ENCODE results near the gene FAM229A.
A peak's percentile ranks its signal among the peaks of the same experiment; 100 is the strongest.
"Not testable (repeated sequence)": the region's sequence is repeated elsewhere in the genome, so short reads cannot be mapped to it uniquely, and the experiment has no call there.

FAM229A gene

GRCh38 chr1:32404946-32405345 lies 42.7 kb upstream of the FAM229A start:
- DNase-seq (ENCODE audit: low spot score) = no peak
- Histone ChIP-seq H3K9me3 (ENCODE audit: severe bottlenecking) (no peaks in the 10 kb centered on the region), H3K36me3 (ENCODE audit: low read depth) (no peaks in the 10 kb centered on the region), H3K4me3 (ENCODE audit: severe bottlenecking) (no peak overlapping the region), H3K27me3 (ENCODE audit: insufficient read depth, poor library complexity, severe bottlenecking) (no peaks in the 10 kb centered on the region), H3K4me1 (ENCODE audit: insufficient read depth, poor library complexity, severe bottlenecking) (no peaks in the 10 kb centered on the region), H3K27ac (ENCODE audit: poor library complexity, severe bottlenecking) (no peak overlapping the region)
- TF ChIP-seq CTCF (IDR thresholded peaks at IDR 0.05; ENCODE audit: poor library complexity, severe bottlenecking) = no peak
- ATAC-seq (ENCODE audit: low read depth) = no peak

GRCh38 chr1:32400876-32401631 lies 38.8 kb upstream of the FAM229A start:
- TF ChIP-seq CTCF (IDR thresholded peaks at IDR 0.05; ENCODE audit: poor library complexity, severe bottlenecking) = peak; percentile 92

GRCh38 chr1:32399843-32400242 lies 37.6 kb upstream of the FAM229A start:
- no peak for TF ChIP-seq CTCF (IDR thresholded peaks at IDR 0.05; ENCODE audit: poor library complexity, severe bottlenecking)
- no peaks in the 10 kb centered on the region for H3K9me3 ChIP-seq (ENCODE audit: severe bottlenecking)
- peaks cover 3% of the 10 kb centered on the region for H3K4me1 ChIP-seq (ENCODE audit: insufficient read depth, poor library complexity, severe bottlenecking)
- ATAC-seq (ENCODE audit: low read depth) (no peak), DNase-seq (ENCODE audit: low spot score) (no peak)
- H3K36me3 ChIP-seq (ENCODE audit: low read depth) = no peaks in the 10 kb centered on the region
- no peak overlapping the region for H3K27ac ChIP-seq (ENCODE audit: poor library complexity, severe bottlenecking)
- H3K27me3 ChIP-seq (ENCODE audit: insufficient read depth, poor library complexity, severe bottlenecking) = no peaks in the 10 kb centered on the region
- H3K4me3 ChIP-seq (ENCODE audit: severe bottlenecking) = no peak overlapping the region

More at GRCh38 chr1:32400876-32401631, 38.8 kb upstream of the FAM229A start:
- Histone ChIP-seq H3K27ac (ENCODE audit: poor library complexity, severe bottlenecking) (no peak overlapping the region), H3K27me3 (ENCODE audit: insufficient read depth, poor library complexity, severe bottlenecking) (no peaks in the 10 kb centered on the region), H3K36me3 (ENCODE audit: low read depth) (no peaks in the 10 kb centered on the region), H3K4me3 (ENCODE audit: severe bottlenecking) (no peak overlapping the region), H3K4me1 (ENCODE audit: insufficient read depth, poor library complexity, severe bottlenecking) (no peaks in the 10 kb centered on the region), H3K9me3 (ENCODE audit: severe bottlenecking) (no peaks in the 10 kb centered on the region)
- ATAC-seq (ENCODE audit: low read depth) = peak; percentile 97
- peak; percentile 79 for DNase-seq (ENCODE audit: low spot score)

- H3K27ac ChIP-seq (ENCODE audit: poor library complexity, severe bottlenecking) = no peak overlapping the region
- TF ChIP-seq CTCF (IDR thresholded peaks at IDR 0.05; ENCODE audit: poor library complexity, severe bottlenecking) = no peak
- ATAC-seq (ENCODE audit: low read depth) (no peak), DNase-seq (ENCODE audit: low spot score) (no peak)
- no peak overlapping the region for H3K4me3 ChIP-seq (ENCODE audit: severe bottlenecking)
- H3K4me1 ChIP-seq (ENCODE audit: insufficient read depth, poor library complexity, severe bottlenecking) = peaks cover 4% of the 10 kb centered on the region
- no peaks in the 10 kb centered on the region for H3K9me3 ChIP-seq (ENCODE audit: severe bottlenecking)
- no peaks in the 10 kb centered on the region for H3K27me3 ChIP-seq (ENCODE audit: insufficient read depth, poor library complexity, severe bottlenecking)
- H3K36me3 ChIP-seq (ENCODE audit: low read depth) = no peaks in the 10 kb centered on the region
Measured at GRCh38 chr1:32398401-32398800, 36.1 kb upstream of the FAM229A start.

- ATAC-seq (ENCODE audit: low read depth); H3K27ac ChIP-seq (ENCODE audit: poor library complexity, severe bottlenecking); DNase-seq (ENCODE audit: low spot score): not testable (repeated sequence)
Measured at GRCh38 chr1:32396524-32396923, 34.2 kb upstream of the FAM229A start.

More at GRCh38 chr1:32396524-32396923, 34.2 kb upstream of the FAM229A start:
- not testable (repeated sequence) for H3K9me3 ChIP-seq (ENCODE audit: severe bottlenecking); H3K4me1 ChIP-seq (ENCODE audit: insufficient read depth, poor library complexity, severe bottlenecking); H3K27me3 ChIP-seq (ENCODE audit: insufficient read depth, poor library complexity, severe bottlenecking); H3K4me3 ChIP-seq (ENCODE audit: severe bottlenecking)
- H3K36me3 ChIP-seq (ENCODE audit: low read depth) = peaks cover 13% of the 10 kb centered on the region

Data from RWPE2 (cell line).